RCC 7860 (cell line): ENCODE data around the gene MBOAT1.
"Not testable (repeated sequence)": the region's sequence is repeated elsewhere in the genome, so short reads cannot be mapped to it uniquely, and the experiment has no call there.

Experiments
- DNase-seq: peaks from one replicate; pipeline ENCODE4 v3.0.0-alpha.2; 2015; ENCODE audit warnings: low spot score
- FAIRE-seq: peaks from 2 replicates; lab custom pipeline; 2012; peaks lifted over from hg19 to GRCh38; lab: Jason Lieb, UNC

MBOAT1 gene

DNA sequence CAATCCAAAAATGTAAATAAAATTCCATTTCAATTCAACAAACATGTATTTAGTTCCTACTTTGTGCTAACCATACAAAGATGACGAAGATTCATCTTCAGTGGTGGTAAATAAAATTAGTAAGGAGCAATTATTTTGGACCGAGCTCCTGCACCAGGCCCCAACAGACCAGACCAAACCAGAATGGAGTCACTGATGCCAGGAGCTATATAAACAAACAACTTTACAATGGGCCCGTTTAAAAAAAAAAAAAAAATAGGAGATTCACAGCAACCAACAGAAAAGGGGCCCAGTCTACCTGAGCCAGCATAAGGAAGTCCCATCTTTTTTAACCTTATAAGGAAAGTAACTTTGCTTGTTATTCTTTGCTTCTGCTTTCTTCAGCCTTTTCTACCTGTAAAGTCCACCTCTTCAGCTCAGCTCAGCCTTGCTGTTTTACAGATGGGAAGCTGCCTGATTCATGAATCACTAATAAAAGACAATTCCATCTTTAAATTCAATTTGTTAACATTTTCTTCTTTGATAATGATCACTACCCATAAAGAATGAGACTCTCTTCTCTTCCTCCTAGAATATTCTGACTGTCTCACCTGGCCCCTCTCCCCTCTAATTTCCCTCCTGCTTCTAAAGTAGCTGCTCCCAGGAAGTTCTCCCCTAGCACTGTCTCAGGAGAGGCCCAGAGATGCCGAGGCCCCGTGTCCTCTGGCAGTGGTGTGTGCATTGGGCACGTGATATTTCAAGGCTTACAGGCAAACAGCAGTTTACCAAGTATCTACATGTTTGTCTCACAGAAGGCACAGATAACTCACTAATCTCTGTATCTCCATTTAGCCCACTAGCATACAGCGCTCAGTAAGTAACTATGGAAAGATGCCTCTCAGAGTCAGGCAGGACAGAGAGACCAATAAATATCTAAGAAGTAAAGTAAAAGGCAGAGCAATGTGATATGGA lies 8.4 kb downstream of the MBOAT1 start:
- no peak for FAIRE-seq
- no peak for DNase-seq

DNA sequence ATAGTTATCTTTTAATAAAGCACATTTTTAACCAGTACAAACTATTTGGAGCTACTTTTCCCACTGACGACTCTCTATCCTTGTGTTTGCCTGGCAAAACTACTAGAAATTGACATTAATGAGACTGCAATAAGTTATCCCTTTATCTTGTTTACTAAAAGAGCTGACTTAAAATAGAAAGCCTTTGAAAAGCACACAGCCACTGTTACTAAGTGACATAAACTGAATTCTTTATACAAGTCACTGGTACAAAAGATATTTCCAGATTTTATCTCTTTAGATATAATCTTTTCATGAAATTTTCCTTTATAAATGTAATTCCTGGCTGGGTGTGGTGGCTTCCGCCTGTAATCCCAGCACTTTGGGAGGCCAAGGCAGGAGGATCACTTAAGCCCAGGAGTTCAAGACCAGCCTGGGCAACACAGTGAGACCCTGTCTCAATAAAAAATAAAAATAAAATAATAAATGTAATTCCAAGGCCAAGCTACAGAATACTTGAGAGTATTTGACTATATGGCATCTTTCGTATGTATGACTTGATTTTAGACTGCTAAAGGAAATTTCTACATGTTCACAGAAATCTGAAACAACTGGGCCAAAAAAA lies 9.5 kb downstream of the MBOAT1 start:
- FAIRE-seq, result no peak
- no peak for DNase-seq

GRCh38 chr6:20202324-20202658 lies 10.0 kb downstream of the MBOAT1 start:
- no peak for FAIRE-seq
- DNase-seq, result no peak

DNA sequence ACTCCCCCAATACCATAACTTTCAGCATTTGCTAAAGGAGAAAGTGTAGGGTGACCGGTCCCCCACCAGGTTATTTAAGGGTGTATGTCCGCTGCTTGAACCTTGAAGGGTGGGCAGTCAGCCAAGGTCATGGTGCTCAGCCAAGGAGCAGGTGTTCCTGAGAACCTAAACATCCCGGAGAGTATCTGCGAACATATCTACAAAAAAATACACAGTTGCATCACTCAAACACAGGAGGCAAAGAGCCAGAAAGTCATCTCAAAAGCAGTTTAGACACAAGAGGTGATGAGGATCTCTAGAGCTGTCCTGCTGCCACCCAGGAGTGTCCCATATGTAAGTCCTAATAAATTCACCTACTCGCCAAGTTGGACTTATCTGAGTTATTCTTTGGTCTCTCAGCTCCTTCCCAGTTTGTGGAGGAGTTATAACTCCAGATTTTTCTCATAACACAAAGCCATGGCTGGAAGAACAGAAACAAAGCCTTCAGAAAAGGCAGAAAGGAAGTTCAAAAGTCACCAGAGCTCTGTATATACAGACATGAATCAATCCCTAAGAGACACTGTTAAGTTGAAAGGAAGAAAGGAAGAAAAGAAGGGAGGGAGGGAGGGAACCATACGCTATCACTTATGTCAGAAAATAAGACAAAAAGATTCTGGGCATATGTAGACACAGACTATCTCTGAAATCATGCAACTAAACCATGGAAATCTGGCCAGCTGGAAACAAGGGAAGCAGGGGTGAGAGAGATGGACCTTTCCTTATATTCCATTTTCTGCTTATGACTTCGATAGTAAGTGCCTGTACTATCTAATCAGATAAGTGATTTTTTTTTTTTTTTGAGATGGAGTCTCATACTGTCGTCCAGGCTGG lies 11.3 kb downstream of the MBOAT1 start:
- DNase-seq, result no peak
- no peak for FAIRE-seq

DNA sequence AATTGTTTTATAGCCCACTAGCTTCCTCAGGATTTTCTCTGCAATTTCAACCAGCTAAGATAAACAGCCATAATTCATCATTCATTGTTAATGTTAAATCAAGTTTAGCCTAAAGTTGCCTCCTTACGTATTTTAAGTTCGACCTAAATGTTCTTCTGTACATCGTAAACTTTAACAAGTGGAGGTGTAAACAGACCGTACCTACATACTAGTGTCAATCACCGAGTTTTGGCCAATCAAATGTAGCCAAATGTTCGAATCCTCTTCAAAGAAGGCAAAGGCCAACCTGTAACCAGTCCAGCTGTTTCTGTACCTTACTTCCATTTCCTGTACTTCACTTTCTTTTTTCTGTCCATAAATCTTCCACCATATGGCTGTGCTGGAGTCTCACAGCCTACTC lies 13.5 kb downstream of the MBOAT1 start:
- no peak for FAIRE-seq
- no peak for DNase-seq

DNA sequence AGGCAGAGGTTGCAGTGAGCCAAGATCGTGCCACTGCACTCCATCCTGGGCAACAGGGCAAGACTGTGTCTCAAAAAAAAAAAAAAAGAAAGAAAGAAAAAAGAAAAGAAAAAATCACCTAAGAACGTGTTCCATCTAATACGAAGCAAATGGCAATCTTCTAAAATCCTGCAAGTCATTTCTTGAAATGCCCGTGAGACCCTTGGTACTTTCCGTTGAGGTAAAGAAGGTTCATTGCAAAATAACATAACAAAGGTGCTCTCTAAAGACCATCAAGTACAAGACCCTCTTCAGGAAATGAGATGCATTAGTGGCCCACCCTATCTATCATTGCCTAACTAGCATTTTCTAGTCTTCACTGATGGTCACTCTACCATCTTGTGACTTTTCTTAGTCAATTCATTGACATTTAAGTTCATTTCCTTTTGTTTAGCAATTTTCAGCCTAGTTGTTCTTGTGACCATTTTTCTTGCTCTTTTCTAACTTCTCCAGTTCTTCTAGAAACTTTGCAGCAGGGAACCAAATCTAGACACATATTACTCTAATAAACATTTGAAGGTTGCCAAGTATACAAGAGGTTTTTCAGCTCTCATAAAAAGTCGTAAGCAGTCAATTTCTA lies 14.0 kb downstream of the MBOAT1 start:
- DNase-seq, result no peak
- FAIRE-seq, result no peak

DNA sequence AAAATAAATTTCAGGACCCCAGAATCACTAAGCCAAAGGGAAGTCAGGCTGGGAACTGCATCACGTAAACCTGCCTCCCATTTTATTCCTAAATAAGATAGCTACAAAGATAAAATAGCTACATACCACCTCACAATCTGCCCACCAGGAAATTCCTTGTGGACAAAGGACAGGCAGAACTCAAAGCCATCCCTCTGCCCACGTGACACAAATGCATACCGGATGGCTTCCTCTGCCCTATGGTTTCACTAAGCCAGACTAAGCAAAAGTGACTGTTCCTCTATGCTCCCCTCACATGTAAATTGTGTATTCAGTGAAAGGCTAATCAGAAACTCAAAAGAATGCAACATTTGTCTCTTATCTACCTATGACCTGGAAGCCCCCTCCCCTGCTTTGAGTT lies 15.0 kb downstream of the MBOAT1 start:
- DNase-seq (no peak), FAIRE-seq (no peak)

GRCh38 chr6:20192625-20193024 lies 19.6 kb downstream of the MBOAT1 start:
- no peak for FAIRE-seq
- DNase-seq, result no peak

DNA sequence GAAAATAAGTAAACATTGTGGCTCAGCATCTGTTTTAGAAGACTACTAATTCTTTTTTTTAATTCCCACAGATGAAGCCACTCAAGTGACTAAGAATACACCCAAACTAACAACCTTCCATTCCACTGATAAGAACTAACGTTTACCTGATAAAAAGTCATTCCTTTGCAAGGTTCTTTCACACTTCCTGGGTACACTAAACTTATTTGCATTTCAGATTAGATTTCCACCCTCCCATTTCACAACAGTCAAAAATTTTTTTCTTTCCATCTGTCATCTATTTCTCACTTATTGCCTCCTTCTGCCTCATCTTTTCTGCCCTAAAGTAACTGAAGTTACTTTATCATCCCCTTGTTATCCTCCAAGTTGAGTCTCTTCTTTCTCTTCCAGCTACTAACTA lies 20.3 kb downstream of the MBOAT1 start:
- no peak for FAIRE-seq

DNA sequence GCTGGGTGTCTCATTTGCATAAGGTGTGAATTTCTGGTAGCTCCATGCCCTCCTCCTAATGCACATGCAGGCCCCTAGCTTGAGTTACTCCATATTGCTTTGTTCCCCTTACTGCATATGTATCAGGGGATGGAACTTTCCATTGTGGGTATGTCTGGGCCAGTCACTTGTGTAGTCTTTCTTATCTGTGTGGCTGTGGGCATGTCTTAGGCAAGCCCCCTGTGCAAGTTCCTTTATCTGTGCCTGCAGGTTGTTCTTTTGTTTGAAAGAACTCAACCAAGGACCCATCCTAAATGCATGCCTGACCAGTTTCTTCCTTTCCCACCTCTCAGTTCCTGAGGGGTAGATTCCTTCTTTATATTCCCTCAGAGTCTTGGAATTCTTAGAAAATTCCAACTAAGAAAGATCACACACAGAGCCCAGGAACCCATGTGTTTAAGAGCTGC lies 23.6 kb downstream of the MBOAT1 start:
- FAIRE-seq (no peak), DNase-seq (no peak)

More for the DNA sequence above, 20.3 kb downstream of the MBOAT1 start:
- no peak for DNase-seq

DNA sequence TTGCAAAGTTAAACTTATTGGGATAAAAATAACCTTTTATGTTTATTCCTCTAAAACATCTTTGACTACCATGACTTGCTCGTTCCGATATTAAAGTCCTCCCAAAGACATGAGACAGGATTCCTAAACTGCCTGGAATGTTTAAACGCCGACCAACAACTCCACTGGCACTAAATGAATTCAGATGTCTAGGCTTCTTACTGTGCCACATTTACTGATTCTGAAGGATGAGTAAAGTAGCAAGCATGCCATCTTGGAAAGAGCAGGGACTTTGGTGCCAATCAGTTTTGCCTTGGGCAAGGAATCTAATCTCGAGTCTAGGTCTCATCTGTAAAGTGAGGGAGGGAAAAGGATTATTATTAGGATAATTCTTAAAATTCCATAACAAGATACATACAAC lies 25.3 kb downstream of the MBOAT1 start:
- DNase-seq, result no peak
- FAIRE-seq, result no peak

DNA sequence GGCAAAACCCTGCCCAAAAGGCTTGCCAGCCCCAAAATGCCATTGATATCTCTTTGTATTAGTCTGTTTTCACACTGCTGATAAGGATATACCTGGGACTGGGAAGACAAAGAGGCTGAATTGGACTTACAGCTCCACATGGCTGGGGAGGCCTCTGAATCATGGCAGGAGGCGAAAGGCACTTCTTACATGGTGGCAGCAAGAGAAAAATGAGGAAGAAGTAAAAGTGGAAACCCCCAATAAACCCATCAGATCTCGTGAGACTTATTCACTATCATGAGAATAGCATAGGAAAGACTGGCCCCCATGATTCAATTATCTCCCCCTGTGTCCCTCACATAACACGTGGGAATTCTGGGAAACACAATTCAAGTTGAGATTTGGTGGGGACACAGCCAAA lies 28.6 kb downstream of the MBOAT1 start:
- no peak for FAIRE-seq
- DNase-seq, result no peak

DNA sequence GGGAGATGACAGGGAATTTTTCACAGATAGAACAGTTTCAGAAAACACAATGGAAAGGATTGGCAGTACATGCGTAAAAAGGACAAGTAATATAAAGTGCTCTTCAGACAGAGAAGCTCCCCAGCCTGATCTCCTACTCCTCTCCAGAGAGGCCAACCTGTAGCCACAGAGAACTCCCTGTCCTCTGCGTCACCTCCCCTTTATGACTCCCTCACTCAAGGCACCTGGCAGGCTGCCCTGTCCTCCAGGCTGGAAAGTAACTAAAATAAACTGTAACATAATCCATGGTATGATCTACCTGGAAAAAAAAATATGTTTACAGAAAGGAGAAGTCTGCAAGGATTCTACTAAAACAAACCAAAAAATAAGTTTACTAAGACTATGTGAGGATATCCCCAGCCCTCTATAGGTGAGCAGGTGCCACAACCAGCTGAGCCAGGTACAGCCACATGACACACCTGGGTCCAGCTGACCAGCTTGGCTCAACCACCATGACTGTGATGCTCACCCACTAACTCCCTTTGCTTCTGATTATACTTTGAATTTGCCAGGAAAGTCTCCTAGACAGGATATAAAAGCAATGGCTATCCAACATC lies 29.2 kb downstream of the MBOAT1 start:
- DNase-seq (no peak), FAIRE-seq (no peak)

DNA sequence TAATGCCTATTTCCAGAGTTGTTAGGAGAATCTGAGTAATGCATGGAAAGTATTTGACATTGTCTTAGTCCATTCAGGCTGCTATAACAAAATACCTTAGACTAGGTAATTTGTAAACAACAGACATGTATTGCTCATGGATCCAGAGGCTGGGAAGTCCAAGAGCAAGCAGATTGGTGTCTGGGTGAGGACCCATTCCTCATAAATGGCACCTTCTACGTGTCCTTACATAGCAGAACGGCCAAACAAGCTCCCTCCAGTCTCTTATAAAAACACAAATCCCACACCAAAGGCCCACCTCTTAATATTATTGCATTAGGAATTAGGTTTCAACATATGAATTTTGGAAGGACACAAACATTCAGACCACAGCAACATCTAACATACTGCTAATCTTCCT lies 30.2 kb downstream of the MBOAT1 start:
- FAIRE-seq, result no peak
- DNase-seq, result no peak

DNA sequence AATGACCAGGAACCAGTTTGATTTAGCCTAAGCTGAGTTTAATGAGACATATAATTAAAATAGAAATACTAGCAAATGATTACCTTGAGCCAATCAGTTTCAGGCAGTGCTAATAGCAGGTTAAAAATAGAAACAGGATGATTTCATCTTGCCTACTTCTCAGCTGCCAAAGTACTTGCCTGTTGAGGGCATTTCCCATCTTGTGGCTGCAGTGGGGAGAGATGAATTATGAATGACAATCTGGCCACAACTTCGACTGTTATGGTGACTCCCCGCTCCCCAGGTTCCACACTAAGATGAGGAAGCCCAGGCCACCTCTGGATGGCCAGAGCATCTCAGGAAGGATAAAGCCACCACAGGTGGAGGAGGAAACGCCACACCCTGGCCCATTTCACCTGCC lies 31.3 kb downstream of the MBOAT1 start:
- FAIRE-seq, result no peak
- no peak for DNase-seq

- not testable (repeated sequence) for FAIRE-seq, DNase-seq
Observed at GRCh38 chr6:20179287-20180045, 32.8 kb downstream of the MBOAT1 start.

DNA sequence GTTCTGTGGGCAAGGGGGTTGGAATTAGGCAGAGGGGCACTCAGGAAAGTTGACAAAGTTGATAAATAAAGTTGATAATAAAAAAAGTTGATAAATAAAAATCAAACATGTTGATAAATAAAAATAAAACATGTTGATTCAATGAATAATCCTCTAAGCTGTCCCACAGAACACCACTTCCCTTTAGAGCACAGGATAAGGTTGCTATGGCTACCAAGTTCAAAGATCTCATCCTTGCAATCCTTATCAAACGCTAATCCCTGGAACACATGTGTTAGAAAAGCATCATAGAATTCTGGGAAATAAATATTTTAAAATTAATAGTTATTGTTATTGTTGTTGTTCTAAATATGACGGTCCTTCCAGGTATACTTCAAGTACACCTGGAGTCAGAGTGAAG lies 33.9 kb downstream of the MBOAT1 start:
- DNase-seq, result no peak
- FAIRE-seq, result no peak

GRCh38 chr6:20175810-20176410 lies 36.4 kb downstream of the MBOAT1 start:
- FAIRE-seq (no peak), DNase-seq (no peak)
